Activated CD8-positive, alpha-beta T cell treated with anti-CD3 and anti-CD28 coated beads for 36 hours (primary cell): ENCODE results near the gene TPST1. TPM values are rescaled to one million over a fixed set of nuclear protein-coding genes. Genes with fewer than 3 reads are reported as not detected.

ENCODE experiments used
- ATAC-seq: fragments of 200-7000 bp; cut with Tn5 transposase; one replicate; pipeline ENCODE4 v1.10.0; 2021; ENCODE audit warnings: mild to moderate bottlenecking, moderate library complexity
- CTCF ChIA-PET: fragments of 350-600 bp; sonication (Branson Sonifier 250); formaldehyde crosslinking; loops from one replicate; lab custom pipeline; 2021; ENCODE audit warnings: antibody characterized with exemption; lab: Charles Lee
- POLR2A ChIA-PET: fragments of 350-600 bp; sonication (Branson Sonifier 250); formaldehyde crosslinking; loops from one replicate; lab custom pipeline; 2021; ENCODE audit warnings: antibody characterized with exemption; lab: Charles Lee
- DNase-seq: peaks from one replicate; pipeline ENCODE4 v3.0.0-alpha.2; 2020
- H3K27ac Mint-ChIP-seq: one replicate; pipeline ENCODE4 v1.8.0; 2021; ENCODE audit warnings: mild to moderate bottlenecking, mixed read lengths
- H3K27me3 Mint-ChIP-seq: one replicate; pipeline ENCODE4 v1.8.0; 2021; ENCODE audit warnings: mixed read lengths
- H3K36me3 Mint-ChIP-seq: one replicate; pipeline ENCODE4 v1.8.0; 2021; ENCODE audit warnings: low read depth, mixed read lengths
- H3K4me1 Mint-ChIP-seq: one replicate; pipeline ENCODE4 v1.8.0; 2021; ENCODE audit warnings: low read depth, mixed read lengths
- H3K4me3 Mint-ChIP-seq: one replicate; pipeline ENCODE4 v1.8.0; 2021; ENCODE audit warnings: mild to moderate bottlenecking, moderate library complexity, mixed read lengths
- H3K9me3 Mint-ChIP-seq: one replicate; pipeline ENCODE4 v1.8.0; 2021; ENCODE audit warnings: mixed read lengths
- intact Hi-C: fragments of 100-400 bp; cut with micrococcal nuclease; formaldehyde crosslinking; loops from one replicate; pipeline ENCODE4 v1.10.0; 2022
- total RNA-seq, 2 experiments: library from RNA; stranded (reverse); gene quantifications; one replicate each; pipeline ENCODE4 v1.2.3, GENCODE V29; 2021
- TF ChIP-seq, protein P1 (sequence below): fragments of 200-600 bp; IDR thresholded peaks from one replicate; pipeline ENCODE4 v1.8.0; 2022; ENCODE audit warnings: antibody characterized with exemption, mild to moderate bottlenecking

The TPST1 gene
- total RNA-seq, 2 experiments from 2014 or later: 2.4 TPM

DNA sequence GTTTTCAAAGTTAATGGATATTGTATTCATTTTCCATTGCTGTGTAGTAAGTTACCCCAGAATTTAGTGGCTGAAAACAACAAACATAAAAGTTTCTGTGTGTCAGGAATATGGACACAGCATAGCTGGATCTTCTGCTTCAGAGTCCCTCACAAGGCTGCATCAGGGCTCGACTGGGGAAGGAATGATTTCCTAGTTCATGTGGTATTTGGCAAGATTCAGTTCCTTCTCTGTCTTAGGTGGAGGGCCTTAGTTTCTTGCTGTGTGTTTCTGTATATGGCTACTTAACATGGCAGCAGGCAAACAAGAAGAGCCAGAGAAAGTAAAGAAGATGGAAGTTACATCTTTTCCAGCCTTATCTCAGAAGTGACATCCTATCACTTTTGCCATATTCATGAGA, 51.1 kb downstream of the TPST1 start:
- ChIA-PET POLR2A (interaction anchor here (0.6 kb wide), 1 partner anchor 249 kb away, joined by 4 read pairs; no protein-coding TSS in a partner anchor), CTCF (no interaction called here)
- H3K27me3 Mint-ChIP-seq: no peaks in the 10 kb centered on the region
- H3K36me3 Mint-ChIP-seq: no peaks in the 10 kb centered on the region
- no peak overlapping the region for H3K27ac Mint-ChIP-seq
- ATAC-seq (no peak), DNase-seq (no peak)
- intact Hi-C loops: no loop called here
- TF ChIP-seq, protein P1, sequence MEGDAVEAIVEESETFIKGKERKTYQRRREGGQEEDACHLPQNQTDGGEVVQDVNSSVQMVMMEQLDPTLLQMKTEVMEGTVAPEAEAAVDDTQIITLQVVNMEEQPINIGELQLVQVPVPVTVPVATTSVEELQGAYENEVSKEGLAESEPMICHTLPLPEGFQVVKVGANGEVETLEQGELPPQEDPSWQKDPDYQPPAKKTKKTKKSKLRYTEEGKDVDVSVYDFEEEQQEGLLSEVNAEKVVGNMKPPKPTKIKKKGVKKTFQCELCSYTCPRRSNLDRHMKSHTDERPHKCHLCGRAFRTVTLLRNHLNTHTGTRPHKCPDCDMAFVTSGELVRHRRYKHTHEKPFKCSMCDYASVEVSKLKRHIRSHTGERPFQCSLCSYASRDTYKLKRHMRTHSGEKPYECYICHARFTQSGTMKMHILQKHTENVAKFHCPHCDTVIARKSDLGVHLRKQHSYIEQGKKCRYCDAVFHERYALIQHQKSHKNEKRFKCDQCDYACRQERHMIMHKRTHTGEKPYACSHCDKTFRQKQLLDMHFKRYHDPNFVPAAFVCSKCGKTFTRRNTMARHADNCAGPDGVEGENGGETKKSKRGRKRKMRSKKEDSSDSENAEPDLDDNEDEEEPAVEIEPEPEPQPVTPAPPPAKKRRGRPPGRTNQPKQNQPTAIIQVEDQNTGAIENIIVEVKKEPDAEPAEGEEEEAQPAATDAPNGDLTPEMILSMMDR: no peak
- H3K4me3 Mint-ChIP-seq: no peak overlapping the region
- no peaks in the 10 kb centered on the region for H3K9me3 Mint-ChIP-seq
- H3K4me1 Mint-ChIP-seq: no peaks in the 10 kb centered on the region

DNA sequence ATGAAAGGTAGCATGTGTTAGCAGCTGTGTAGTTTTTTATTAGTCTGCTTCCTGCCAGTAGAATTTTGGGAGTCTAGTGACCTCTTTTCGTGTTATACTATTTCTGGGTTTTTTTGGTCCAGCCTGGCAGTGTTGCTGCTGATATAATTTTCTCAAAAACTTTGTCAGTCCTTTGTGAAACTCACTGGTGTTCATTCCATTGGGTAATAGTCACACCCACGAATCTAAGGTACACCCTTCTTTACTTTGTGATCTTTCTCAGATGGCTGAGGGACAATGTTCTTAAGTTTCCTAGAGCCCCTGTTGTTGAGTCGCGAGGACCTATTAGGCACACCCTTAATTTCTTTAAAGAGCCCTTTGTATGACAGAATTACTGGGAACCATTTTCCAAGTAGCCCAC, 52.3 kb downstream of the TPST1 start:
- intact Hi-C loops: no loop called here
- no peaks in the 10 kb centered on the region for H3K27me3 Mint-ChIP-seq
- no peaks in the 10 kb centered on the region for H3K4me1 Mint-ChIP-seq
- no peak for DNase-seq
- H3K4me3 Mint-ChIP-seq: no peak overlapping the region
- ATAC-seq: no peak
- H3K27ac Mint-ChIP-seq: no peak overlapping the region
- H3K36me3 Mint-ChIP-seq: no peaks in the 10 kb centered on the region
- H3K9me3 Mint-ChIP-seq: no peaks in the 10 kb centered on the region
- TF ChIP-seq, protein P1: no peak
- POLR2A ChIA-PET: no interaction called here
- CTCF ChIA-PET: interaction anchor here (0.7 to 0.8 kb wide), 2 partner anchors 9 to 25 kb away, joined by 3 read pairs; no protein-coding TSS in a partner anchor

DNA sequence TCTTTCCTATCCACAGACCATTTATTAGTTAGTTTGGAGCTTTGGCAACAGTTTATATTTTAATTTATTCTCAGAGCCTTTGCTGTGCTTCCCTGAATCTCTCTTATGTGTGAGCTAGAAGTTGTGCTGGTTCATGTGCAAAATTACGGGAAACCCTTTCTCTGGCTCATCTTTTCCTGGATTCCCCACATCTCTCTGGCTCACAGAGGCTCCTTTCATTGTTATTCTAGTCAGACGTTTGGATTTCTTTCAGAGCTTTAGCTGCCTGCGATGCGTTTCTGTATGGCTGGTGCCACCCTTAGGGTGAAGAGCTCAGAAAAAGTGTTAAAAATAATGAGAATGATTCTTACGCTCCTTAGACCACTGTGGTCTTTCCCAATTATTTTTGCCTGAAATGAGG, 53.3 kb downstream of the TPST1 start:
- POLR2A ChIA-PET: no interaction called here
- no peak for ATAC-seq
- CTCF ChIA-PET: interaction anchor here (0.8 to 1.4 kb wide), 2 partner anchors 11 to 24 kb away, joined by 3 to 4 read pairs; no protein-coding TSS in a partner anchor

DNA sequence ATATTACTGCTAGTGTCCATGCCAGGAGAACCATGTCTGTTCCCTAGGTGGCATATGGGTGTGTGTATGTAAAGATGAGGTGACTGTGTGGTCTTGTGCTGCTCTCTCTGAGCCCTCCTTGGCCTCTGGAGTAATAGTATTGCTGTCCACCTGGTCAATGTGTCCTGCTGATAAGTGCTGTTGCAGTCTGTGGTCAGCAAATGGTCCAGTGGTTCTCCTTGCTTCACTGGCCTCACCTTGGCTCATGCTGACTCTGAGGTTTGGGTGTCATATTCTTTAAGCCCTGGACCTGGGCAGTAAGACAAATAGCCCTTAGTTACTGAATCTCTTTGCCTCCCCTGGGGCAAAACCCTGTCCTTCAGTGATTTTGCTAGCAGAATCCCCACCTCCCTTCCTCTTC, 56.8 kb downstream of the TPST1 start:
- ChIA-PET POLR2A (no interaction called here), CTCF (no interaction called here)
- Mint-ChIP-seq H3K27ac (no peak overlapping the region), H3K4me1 (no peaks in the 10 kb centered on the region), H3K36me3 (peaks cover 11% of the 10 kb centered on the region), H3K27me3 (no peaks in the 10 kb centered on the region), H3K4me3 (no peak overlapping the region), H3K9me3 (peaks cover 17% of the 10 kb centered on the region)
- no peak for DNase-seq
- intact Hi-C loops: no loop called here
- TF ChIP-seq, protein P1: no peak
- ATAC-seq: no peak

More for the DNA sequence above, 53.3 kb downstream of the TPST1 start:
- Mint-ChIP-seq H3K4me3 (no peak overlapping the region), H3K36me3 (no peaks in the 10 kb centered on the region), H3K9me3 (peaks cover under 1% of the 10 kb centered on the region), H3K27me3 (no peaks in the 10 kb centered on the region), H3K27ac (no peak overlapping the region), H3K4me1 (no peaks in the 10 kb centered on the region)
- TF ChIP-seq, protein P1: no peak
- intact Hi-C loops: no loop called here
- no peak for DNase-seq

DNA sequence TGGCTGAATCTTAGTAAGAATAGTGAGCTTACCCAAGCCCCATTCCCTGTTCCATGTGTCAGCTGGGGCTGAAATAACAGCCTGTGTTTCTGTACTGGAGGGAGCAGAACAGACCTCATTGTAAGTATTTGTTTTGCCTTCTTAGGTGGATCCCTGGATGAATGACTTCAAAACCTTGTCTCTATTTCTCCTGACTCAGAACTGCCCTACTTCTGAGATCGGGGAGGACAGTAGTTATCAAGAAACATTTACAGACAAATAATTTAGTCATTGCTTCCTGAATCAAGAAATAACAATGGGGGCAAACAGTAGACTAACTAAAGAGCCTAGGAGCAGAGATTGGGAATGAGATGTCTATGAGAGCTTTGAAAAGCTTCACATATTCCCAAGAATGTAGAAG, 58.8 kb downstream of the TPST1 start:
- H3K27ac Mint-ChIP-seq: no peak overlapping the region
- CTCF ChIA-PET: no interaction called here
- intact Hi-C loops: no loop called here
- DNase-seq (no peak), ATAC-seq (no peak)
- TF ChIP-seq, protein P1: no peak
- peaks cover 11% of the 10 kb centered on the region for H3K36me3 Mint-ChIP-seq
- H3K4me1 Mint-ChIP-seq: no peaks in the 10 kb centered on the region
- H3K27me3 Mint-ChIP-seq: no peaks in the 10 kb centered on the region
- POLR2A ChIA-PET: no interaction called here
- no peak overlapping the region for H3K4me3 Mint-ChIP-seq
- peaks cover 19% of the 10 kb centered on the region for H3K9me3 Mint-ChIP-seq
